ENCODE measurements around the gene FARS2. TPM values are rescaled to one million over a fixed set of nuclear protein-coding genes. Genes with fewer than 3 reads are reported as not detected.

The FARS2 gene
- total RNA-seq, 4 donors from 2014 or later = 8.3 to 18.5 (median 13.0) TPM

- H3K27me3 ChIP-seq = no peaks in the 10 kb centered on the region
- H3K4me1 ChIP-seq = no peaks in the 10 kb centered on the region
- no peak for DNase-seq
- H3K36me3 ChIP-seq = no peaks in the 10 kb centered on the region
- H3K9me3 ChIP-seq = no peaks in the 10 kb centered on the region
- H3K4me3 ChIP-seq = no peak overlapping the region
- no peak for TF ChIP-seq POLR2A (IDR thresholded peaks at IDR 0.05)
- intact Hi-C loops (cut with DNase I) = no loop called here
- H3K27ac ChIP-seq = no peak overlapping the region
- 76 to 89% methylated on average over 4 of the region's 4 CpGs for WGBS, 2 donors
Measured at GRCh38 chr6:5423251-5423650, 161.9 kb downstream of the FARS2 start.

- 91 to 96% methylated on average over 6 of the region's 6 CpGs for WGBS, 2 donors
- Histone ChIP-seq H3K4me3 (no peak overlapping the region), H3K9me3 (no peaks in the 10 kb centered on the region), H3K27me3 (no peaks in the 10 kb centered on the region), H3K36me3 (no peaks in the 10 kb centered on the region), H3K27ac (no peak overlapping the region), H3K4me1 (no peaks in the 10 kb centered on the region)
- DNase-seq = no peak
- TF ChIP-seq POLR2A (IDR thresholded peaks at IDR 0.05) (no peak), CTCF (IDR thresholded peaks at IDR 0.05) (no peak)
- intact Hi-C loops (cut with DNase I) = no loop called here
Measured at GRCh38 chr6:5424726-5425125, 163.4 kb downstream of the FARS2 start.

GRCh38 chr6:5425267-5425666, 164.0 kb downstream of the FARS2 start:
- TF ChIP-seq CTCF (IDR thresholded peaks at IDR 0.05) (no peak), POLR2A (IDR thresholded peaks at IDR 0.05) (no peak)
- intact Hi-C loops (cut with DNase I) = no loop called here
- Histone ChIP-seq H3K36me3 (no peaks in the 10 kb centered on the region), H3K4me1 (no peaks in the 10 kb centered on the region), H3K27me3 (no peaks in the 10 kb centered on the region), H3K27ac (no peak overlapping the region), H3K4me3 (no peak overlapping the region), H3K9me3 (no peaks in the 10 kb centered on the region)
- no peak for DNase-seq
- WGBS, 2 donors = 82 to 84% methylated on average over 5 to 7 of the region's 7 CpGs

GRCh38 chr6:5425797-5426196, 164.5 kb downstream of the FARS2 start:
- H3K27me3 ChIP-seq = no peaks in the 10 kb centered on the region
- no peak for DNase-seq
- no peaks in the 10 kb centered on the region for H3K4me1 ChIP-seq
- H3K4me3 ChIP-seq = no peak overlapping the region
- H3K36me3 ChIP-seq = no peaks in the 10 kb centered on the region
- intact Hi-C loops (cut with DNase I) = no loop called here
- no peaks in the 10 kb centered on the region for H3K9me3 ChIP-seq
- no peak overlapping the region for H3K27ac ChIP-seq
- WGBS, 2 donors = 67 to 83% methylated on average over 4 of the region's 4 CpGs
- TF ChIP-seq CTCF (IDR thresholded peaks at IDR 0.05) (no peak), POLR2A (IDR thresholded peaks at IDR 0.05) (no peak)

GRCh38 chr6:5427586-5427985, 166.3 kb downstream of the FARS2 start:
- Histone ChIP-seq H3K36me3 (peaks cover 0 to 10% (median 0%) of the 10 kb centered on the region in 3 donors), H3K4me3 (no peak overlapping the region), H3K27me3 (no peaks in the 10 kb centered on the region), H3K4me1 (no peaks in the 10 kb centered on the region), H3K27ac (no peak overlapping the region), H3K9me3 (no peaks in the 10 kb centered on the region)
- TF ChIP-seq POLR2A (IDR thresholded peaks at IDR 0.05) = no peak
- TF ChIP-seq CTCF (IDR thresholded peaks at IDR 0.05) = no peak
- DNase-seq = no peak
- WGBS, 2 donors = 73 to 85% methylated on average over 5 of the region's 5 CpGs
- intact Hi-C loops (cut with DNase I) = no loop called here

- H3K36me3 ChIP-seq = peaks cover 0 to 18% (median 0%) of the 10 kb centered on the region in 3 donors
- DNase-seq = no peak
- no peaks in the 10 kb centered on the region for H3K27me3 ChIP-seq
- no peaks in the 10 kb centered on the region for H3K9me3 ChIP-seq
- H3K27ac ChIP-seq = no peak overlapping the region
- TF ChIP-seq CTCF (IDR thresholded peaks at IDR 0.05) = no peak
- TF ChIP-seq POLR2A (IDR thresholded peaks at IDR 0.05) = no peak
- no peak overlapping the region for H3K4me3 ChIP-seq
- WGBS, 2 donors = 93 to 97% methylated on average over 1 of the region's 1 CpG
- intact Hi-C loops (cut with DNase I) = no loop called here
- H3K4me1 ChIP-seq = no peaks in the 10 kb centered on the region
Measured at GRCh38 chr6:5433324-5433723, 172.0 kb downstream of the FARS2 start.

All from esophagus squamous epithelium (tissue), 5 donors.